Measurements from ENCODE around the gene PPP5C.

- TF ChIP-seq CTCF (IDR thresholded peaks at IDR 0.05; ENCODE audit: insufficient read depth, low read depth, low read length) (no peak), EZH2 (IDR thresholded peaks at IDR 0.05; ENCODE audit: insufficient read depth, low read length) (no peak)
Observed at GRCh38 chr19:46299004-46299509, 47.8 kb upstream of the PPP5C start.
